NB4 (cell line): ENCODE results near the gene RIPK4.

Experiments used
- MYC ChIP-seq: IDR thresholded peaks from 2 replicates; pipeline ENCODE4 v1.6.1; 2011; ENCODE audit warnings: low read depth, low read length
- POLR2A ChIP-seq: IDR thresholded peaks from 2 replicates; pipeline ENCODE4 v1.6.1; 2011; ENCODE audit warnings: mild to moderate bottlenecking; ENCODE audit not compliant: insufficient read length; ENCODE audit errors: extremely low read depth
- TF ChIP-seq, protein P1 (sequence below): IDR thresholded peaks from one replicate; pipeline ENCODE4 v1.5.1; 2012; ENCODE audit warnings: low read depth, low read length
- TF ChIP-seq, protein P2 (sequence below): IDR thresholded peaks from 2 replicates; pipeline ENCODE4 v1.6.1; 2011; ENCODE audit warnings: low read depth, low read length

DNA sequence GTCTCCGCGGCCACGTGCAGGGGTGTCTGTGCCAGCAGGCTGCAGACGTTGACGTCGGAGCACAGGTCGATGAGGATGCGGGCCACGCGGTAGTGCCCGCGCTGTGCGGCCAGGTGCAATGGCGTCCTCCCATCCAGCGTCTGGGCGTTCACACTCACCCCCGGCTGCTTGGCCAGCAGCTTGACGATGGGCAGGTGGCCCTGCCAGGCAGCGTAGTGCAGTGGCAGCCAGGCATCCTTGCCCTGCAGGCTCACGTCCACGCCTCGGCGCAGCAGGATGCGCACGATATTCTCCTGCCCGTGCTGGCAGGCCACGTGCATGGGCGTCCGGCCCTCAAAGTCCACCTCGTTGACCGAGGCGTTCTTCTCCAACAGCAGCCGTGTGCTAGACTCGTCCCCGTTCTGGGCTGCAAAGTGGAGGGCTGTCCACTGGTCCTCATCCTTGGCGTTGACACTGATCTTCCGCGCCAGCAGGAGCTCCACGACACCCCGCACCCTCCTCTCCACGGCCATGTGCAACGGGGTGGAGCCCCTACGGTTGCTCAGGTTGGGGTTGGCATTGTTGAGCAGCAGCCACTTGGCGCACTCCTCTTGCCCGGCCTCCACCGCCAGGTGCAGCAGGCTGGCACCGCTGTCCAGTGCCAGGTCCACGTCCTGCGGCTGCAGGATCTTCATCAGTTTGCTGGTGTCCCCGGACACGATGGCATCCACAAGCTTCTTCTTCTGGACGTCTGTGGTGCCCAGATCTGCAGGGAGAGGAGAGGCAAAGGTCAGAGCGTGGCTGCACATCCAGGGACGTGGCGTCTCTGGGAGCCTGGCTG lies 25.4 kb downstream of the RIPK4 start:
- TF ChIP-seq, protein P1, sequence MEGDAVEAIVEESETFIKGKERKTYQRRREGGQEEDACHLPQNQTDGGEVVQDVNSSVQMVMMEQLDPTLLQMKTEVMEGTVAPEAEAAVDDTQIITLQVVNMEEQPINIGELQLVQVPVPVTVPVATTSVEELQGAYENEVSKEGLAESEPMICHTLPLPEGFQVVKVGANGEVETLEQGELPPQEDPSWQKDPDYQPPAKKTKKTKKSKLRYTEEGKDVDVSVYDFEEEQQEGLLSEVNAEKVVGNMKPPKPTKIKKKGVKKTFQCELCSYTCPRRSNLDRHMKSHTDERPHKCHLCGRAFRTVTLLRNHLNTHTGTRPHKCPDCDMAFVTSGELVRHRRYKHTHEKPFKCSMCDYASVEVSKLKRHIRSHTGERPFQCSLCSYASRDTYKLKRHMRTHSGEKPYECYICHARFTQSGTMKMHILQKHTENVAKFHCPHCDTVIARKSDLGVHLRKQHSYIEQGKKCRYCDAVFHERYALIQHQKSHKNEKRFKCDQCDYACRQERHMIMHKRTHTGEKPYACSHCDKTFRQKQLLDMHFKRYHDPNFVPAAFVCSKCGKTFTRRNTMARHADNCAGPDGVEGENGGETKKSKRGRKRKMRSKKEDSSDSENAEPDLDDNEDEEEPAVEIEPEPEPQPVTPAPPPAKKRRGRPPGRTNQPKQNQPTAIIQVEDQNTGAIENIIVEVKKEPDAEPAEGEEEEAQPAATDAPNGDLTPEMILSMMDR, result no peak
- TF ChIP-seq POLR2A (no peak), MYC (no peak)
- TF ChIP-seq, protein P2, sequence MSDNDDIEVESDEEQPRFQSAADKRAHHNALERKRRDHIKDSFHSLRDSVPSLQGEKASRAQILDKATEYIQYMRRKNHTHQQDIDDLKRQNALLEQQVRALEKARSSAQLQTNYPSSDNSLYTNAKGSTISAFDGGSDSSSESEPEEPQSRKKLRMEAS, result no peak
